Upper lobe of left lung (tissue), 6 donors: ENCODE results near the gene SLC38A3. TPM values are rescaled to one million over a fixed set of nuclear protein-coding genes. Genes with fewer than 3 reads are reported as not detected.

ENCODE experiments used
- ATAC-seq, 2 donors: fragments of 200-7000 bp; cut with Tn5 transposase; one replicate each; pipeline ENCODE4 v1.9.1; 2022; ENCODE audit warnings: mild to moderate bottlenecking in 2 of 2, moderate library complexity in 2 of 2; ENCODE audit not compliant: low FRiP score in 2 of 2
- DNase-seq, 2 donors: peaks; one replicate each; pipeline ENCODE4 v3.0.0-alpha.2; 2019 to 2020
- H3K27ac ChIP-seq, 4 donors: fragments of 200-600 bp; sonication (generic); one replicate each; pipeline ENCODE4 v1.5.1; 2016 to 2019
- H3K27me3 ChIP-seq, 4 donors: fragments of 200-600 bp; sonication (generic); one replicate each; pipeline ENCODE4 v1.5.1; 2017 to 2019
- H3K36me3 ChIP-seq, 4 donors: fragments of 200-600 bp; sonication (generic); one replicate each; pipeline ENCODE4 v1.5.1; 2016 to 2019
- H3K4me1 ChIP-seq, 4 donors: fragments of 200-600 bp; sonication (generic); one replicate each; pipeline ENCODE4 v1.5.1; 2018 to 2019
- H3K4me3 ChIP-seq, 4 donors: fragments of 200-600 bp; sonication (generic); one replicate each; pipeline ENCODE4 v1.5.1; 2017 to 2019; ENCODE audit warnings: mild to moderate bottlenecking in 2 of 4, moderate library complexity in 1 of 4
- H3K9me3 ChIP-seq, 4 donors: fragments of 200-600 bp; sonication (generic); one replicate each; pipeline ENCODE4 v1.5.1; 2018 to 2019
- CTCF ChIP-seq, 6 experiments: fragments of 450-650 bp in 4 of 6; fragments of 200-600 bp in 2 of 6; sonication (generic) in 2 of 6; IDR thresholded peaks; one replicate each; pipeline ENCODE4 v1.5.1; 2016 to 2019; ENCODE audit warnings: antibody characterized with exemption in 6 of 6
- EP300 ChIP-seq, 4 donors: sonication (generic); formaldehyde crosslinking; IDR thresholded peaks; one replicate each; pipeline ENCODE4 v1.5.1; 2017; ENCODE audit warnings: antibody characterized with exemption in 4 of 4, control low read depth in 2 of 4
- POLR2A ChIP-seq, 4 donors: fragments of 450-650 bp; IDR thresholded peaks; one replicate each; pipeline ENCODE4 v1.5.1; 2016 to 2017; ENCODE audit warnings: antibody characterized with exemption in 4 of 4, mild to moderate bottlenecking in 2 of 4
- POLR2AphosphoS5 ChIP-seq, 2 donors: sonication (generic); formaldehyde crosslinking; IDR thresholded peaks; one replicate each; pipeline ENCODE4 v1.5.1; 2017; ENCODE audit warnings: antibody characterized with exemption in 2 of 2
- WGBS, 2 donors: methylation state at CpG; one replicate each; pipeline ENCODE4 v1.1.5; 2017 to 2018; 5-methylcytosine and 5-hydroxymethylcytosine counted together
- total RNA-seq, 6 donors: library from RNA; depleted of rRNA in 4 of 6; stranded (reverse); fragments of >200 nt in 4 of 6; gene quantifications; one replicate each; pipeline versions ENCODE4 v1.1.0 to v1.2.1, GENCODE V29; 2016 to 2021
- donor health status: DM: no; HTN: no; CAD: no; lungs with moderate emphysema.
- donor health status: DM: no; HTN: yes; CAD: no; lungs with severe emphysema.

SLC38A3 gene
- total RNA-seq, 6 donors from 2014 or later, result 0.15 to 0.17 TPM; not detected in 4

- H3K27ac ChIP-seq, result no peak overlapping the region
- 15 to 46% methylated on average over 3 to 57 of the region's 70 CpGs for WGBS, 2 donors
- no peaks in the 10 kb centered on the region for H3K36me3 ChIP-seq
- no peaks in the 10 kb centered on the region for H3K9me3 ChIP-seq
- TF ChIP-seq CTCF (IDR thresholded peaks at IDR 0.05) (peak; percentile 62 to 92 (median 85)), EP300 (IDR thresholded peaks at IDR 0.05) (no peak), POLR2A (IDR thresholded peaks at IDR 0.05) (no peak)
- peak; percentile 53 to 76 for ATAC-seq
- peak overlapping the region in 1 of 4 donors; percentile 13 for H3K4me3 ChIP-seq
- H3K27me3 ChIP-seq, result peaks cover 2 to 22% (median 14%) of the 10 kb centered on the region in 4 donors
- H3K4me1 ChIP-seq, result peaks cover 12 to 30% (median 18%) of the 10 kb centered on the region in 4 donors
- DNase-seq, result peak; percentile 70 to 96
Measured at GRCh38 chr3:50194128-50194902, 10.8 kb upstream of the SLC38A3 start.

- TF ChIP-seq POLR2A (IDR thresholded peaks at IDR 0.05), result no peak
- TF ChIP-seq CTCF (IDR thresholded peaks at IDR 0.05), result no peak
- no peak for TF ChIP-seq EP300 (IDR thresholded peaks at IDR 0.05)
- TF ChIP-seq POLR2AphosphoS5 (IDR thresholded peaks at IDR 0.05), result no peak
- no peaks in the 10 kb centered on the region for H3K9me3 ChIP-seq
- ATAC-seq (peak in 1 of 2 donors; percentile 12), DNase-seq (no peak)
- H3K36me3 ChIP-seq, result no peaks in the 10 kb centered on the region
- peak overlapping the region in 1 of 4 donors; percentile 13 for H3K4me3 ChIP-seq
- H3K27ac ChIP-seq, result no peak overlapping the region
- peaks cover 12 to 30% (median 16%) of the 10 kb centered on the region in 4 donors for H3K4me1 ChIP-seq
- WGBS, 2 donors, result 57 to 64% methylated on average over 8 to 13 of the region's 14 CpGs
- peaks cover 2 to 22% (median 14%) of the 10 kb centered on the region in 4 donors for H3K27me3 ChIP-seq
Measured at GRCh38 chr3:50194903-50195500, 10.1 kb upstream of the SLC38A3 start.

GRCh38 chr3:50195501-50196252 lies 9.4 kb upstream of the SLC38A3 start:
- DNase-seq, result no peak
- Histone ChIP-seq H3K4me1 (peaks cover 12 to 30% (median 16%) of the 10 kb centered on the region in 4 donors), H3K27me3 (peaks cover 2 to 22% (median 14%) of the 10 kb centered on the region in 4 donors), H3K36me3 (no peaks in the 10 kb centered on the region), H3K27ac (no peak overlapping the region), H3K4me3 (no peak overlapping the region), H3K9me3 (no peaks in the 10 kb centered on the region)
- ATAC-seq, result no peak
- TF ChIP-seq CTCF (IDR thresholded peaks at IDR 0.05), result no peak
- TF ChIP-seq EP300 (IDR thresholded peaks at IDR 0.05), result no peak
- WGBS, 2 donors, result 60 to 72% methylated on average over 2 to 4 of the region's 4 CpGs

- TF ChIP-seq CTCF (IDR thresholded peaks at IDR 0.05) (no peak), EP300 (IDR thresholded peaks at IDR 0.05) (no peak), POLR2AphosphoS5 (IDR thresholded peaks at IDR 0.05) (no peak), POLR2A (IDR thresholded peaks at IDR 0.05) (no peak)
- H3K4me3 ChIP-seq, result no peak overlapping the region
- no peak overlapping the region for H3K27ac ChIP-seq
- no peak for ATAC-seq
- H3K36me3 ChIP-seq, result no peaks in the 10 kb centered on the region
- H3K4me1 ChIP-seq, result peaks cover 12 to 30% (median 16%) of the 10 kb centered on the region in 4 donors
- DNase-seq, result no peak
- WGBS, 2 donors, result 89 to 90% methylated on average over 6 of the region's 6 CpGs
- peaks cover 2 to 22% (median 14%) of the 10 kb centered on the region in 4 donors for H3K27me3 ChIP-seq
- no peaks in the 10 kb centered on the region for H3K9me3 ChIP-seq
Measured at GRCh38 chr3:50196253-50196801, 8.7 kb upstream of the SLC38A3 start.
